ENCODE data around the gene CHIA. TPM values are rescaled to one million over a fixed set of nuclear protein-coding genes. Genes with fewer than 3 reads are reported as not detected.
"Not testable (repeated sequence)": the region's sequence is repeated elsewhere in the genome, so short reads cannot be mapped to it uniquely, and the experiment has no call there.

The CHIA gene
- total RNA-seq, 3 donors from 2014 or later (not counting 1 experiment from before 2014, with no cell fraction given) = not detected

GRCh38 chr1:111359376-111359775 lies 68.7 kb downstream of the CHIA start:
- Histone ChIP-seq H3K9me3 (ENCODE audit: control insufficient read depth, insufficient read depth, low read length) (no peaks in the 10 kb centered on the region), H3K4me1 (ENCODE audit: control insufficient read depth, insufficient read depth, low read length) (no peaks in the 10 kb centered on the region), H3K27me3 (ENCODE audit: control insufficient read depth, insufficient read depth, low read length) (peaks cover 3% of the 10 kb centered on the region), H3K4me3 (ENCODE audit: low read length) (no peak overlapping the region), H3K36me3 (ENCODE audit: control insufficient read depth, insufficient read depth, low read length) (no peaks in the 10 kb centered on the region), H3K27ac (ENCODE audit: low read length) (no peak overlapping the region)
- intact Hi-C loops (cut with micrococcal nuclease) = no loop called here
- Mint-ChIP-seq H3K4me3 (no peak overlapping the region), H3K27ac (no peak overlapping the region), H3K27me3 (ENCODE audit: low read depth in 2 of 2) (peaks cover 11 to 17% of the 10 kb centered on the region in 2 donors), H3K4me1 (no peaks in the 10 kb centered on the region), H3K9me3 (no peaks in the 10 kb centered on the region), H3K36me3 (no peaks in the 10 kb centered on the region)
- DNase-seq (no peak), ATAC-seq (no peak)
- no peak for TF ChIP-seq CTCF (IDR thresholded peaks at IDR 0.05)
- WGBS (ENCODE audit: insufficient coverage) = 88% methylated on average over 3 of the region's 3 CpGs

GRCh38 chr1:111360257-111360656 lies 69.6 kb downstream of the CHIA start:
- H3K27me3 ChIP-seq (ENCODE audit: control insufficient read depth, insufficient read depth, low read length); ATAC-seq; H3K4me1 Mint-ChIP-seq; DNase-seq; H3K36me3 Mint-ChIP-seq; H3K27ac Mint-ChIP-seq; H3K36me3 ChIP-seq (ENCODE audit: control insufficient read depth, insufficient read depth, low read length); H3K9me3 Mint-ChIP-seq; intact Hi-C loops (cut with micrococcal nuclease); H3K4me3 ChIP-seq (ENCODE audit: low read length); H3K4me1 ChIP-seq (ENCODE audit: control insufficient read depth, insufficient read depth, low read length); H3K4me3 Mint-ChIP-seq; H3K9me3 ChIP-seq (ENCODE audit: control insufficient read depth, insufficient read depth, low read length); H3K27ac ChIP-seq (ENCODE audit: low read length): not testable (repeated sequence)
- WGBS (ENCODE audit: insufficient coverage) = 77% methylated on average over 3 of the region's 4 CpGs
- H3K27me3 Mint-ChIP-seq (ENCODE audit: low read depth in 2 of 2) = peaks cover 14 to 20% of the 10 kb centered on the region in 2 donors

- Mint-ChIP-seq H3K27ac (no peak overlapping the region), H3K36me3 (no peaks in the 10 kb centered on the region), H3K4me1 (no peaks in the 10 kb centered on the region), H3K4me3 (no peak overlapping the region), H3K9me3 (no peaks in the 10 kb centered on the region), H3K27me3 (ENCODE audit: low read depth in 2 of 2) (peaks cover 21 to 34% of the 10 kb centered on the region in 2 donors)
- intact Hi-C loops (cut with micrococcal nuclease) = no loop called here
- Histone ChIP-seq H3K27me3 (ENCODE audit: control insufficient read depth, insufficient read depth, low read length) (peaks cover 3% of the 10 kb centered on the region), H3K4me1 (ENCODE audit: control insufficient read depth, insufficient read depth, low read length) (no peaks in the 10 kb centered on the region), H3K27ac (ENCODE audit: low read length) (no peak overlapping the region), H3K4me3 (ENCODE audit: low read length) (no peak overlapping the region), H3K9me3 (ENCODE audit: control insufficient read depth, insufficient read depth, low read length) (no peaks in the 10 kb centered on the region), H3K36me3 (ENCODE audit: control insufficient read depth, insufficient read depth, low read length) (no peaks in the 10 kb centered on the region)
- no peak for DNase-seq
- TF ChIP-seq CTCF (IDR thresholded peaks at IDR 0.05) = no peak
- no peak for ATAC-seq
- WGBS (ENCODE audit: insufficient coverage) = 88% methylated on average over 9 of the region's 9 CpGs
Measured at GRCh38 chr1:111361761-111362160, 71.1 kb downstream of the CHIA start.

- Histone ChIP-seq H3K9me3 (ENCODE audit: control insufficient read depth, insufficient read depth, low read length) (no peaks in the 10 kb centered on the region), H3K27ac (ENCODE audit: low read length) (no peak overlapping the region), H3K4me1 (ENCODE audit: control insufficient read depth, insufficient read depth, low read length) (no peaks in the 10 kb centered on the region), H3K4me3 (ENCODE audit: low read length) (no peak overlapping the region), H3K36me3 (ENCODE audit: control insufficient read depth, insufficient read depth, low read length) (no peaks in the 10 kb centered on the region), H3K27me3 (ENCODE audit: control insufficient read depth, insufficient read depth, low read length) (peaks cover 7% of the 10 kb centered on the region)
- Mint-ChIP-seq H3K27me3 (ENCODE audit: low read depth in 2 of 2) (peaks cover 22 to 57% of the 10 kb centered on the region in 2 donors), H3K27ac (no peak overlapping the region), H3K9me3 (no peaks in the 10 kb centered on the region), H3K4me3 (no peak overlapping the region), H3K36me3 (no peaks in the 10 kb centered on the region), H3K4me1 (no peaks in the 10 kb centered on the region)
- intact Hi-C loops (cut with micrococcal nuclease) = no loop called here
- DNase-seq (no peak), ATAC-seq (no peak)
- no peak for TF ChIP-seq CTCF (IDR thresholded peaks at IDR 0.05)
- 83% methylated on average over 3 of the region's 4 CpGs for WGBS (ENCODE audit: insufficient coverage)
Measured at GRCh38 chr1:111364690-111365089, 74.0 kb downstream of the CHIA start.

Measured in natural killer cell (primary cell).